CD4-positive, alpha-beta T cell (primary cell): Measurements from ENCODE around the gene STARD8. TPM values are rescaled to one million over a fixed set of nuclear protein-coding genes. Genes with fewer than 3 reads are reported as not detected.

Source experiments
- ATAC-seq: fragments of 200-7000 bp; cut with Tn5 transposase; one replicate; pipeline ENCODE4 v1.10.0; 2022; ENCODE audit warnings: mild to moderate bottlenecking; ENCODE audit not compliant: poor library complexity
- CTCF ChIA-PET: fragments of 350-600 bp; sonication (Branson Sonifier 250); formaldehyde crosslinking; loops from one replicate; lab custom pipeline; 2021; ENCODE audit warnings: antibody characterized with exemption, inconsistent platforms; lab: Charles Lee
- POLR2A ChIA-PET: fragments of 350-600 bp; sonication (Branson Sonifier 250); formaldehyde crosslinking; loops from one replicate; lab custom pipeline; 2021; ENCODE audit warnings: antibody characterized with exemption, inconsistent platforms; lab: Charles Lee
- DNase-seq, 14 experiments: peaks; one replicate each; pipeline ENCODE4 v3.0.0-alpha.2; 2013 to 2020; ENCODE audit warnings: mixed read lengths in 2 of 14
- H3K27ac ChIP-seq, 2 donors: one replicate each; pipeline versions ENCODE4 v1.5.1 to v1.7.0; 2013; ENCODE audit warnings: low read length in 2 of 2, low read depth in 1 of 2, mild to moderate bottlenecking in 1 of 2
- H3K27me3 ChIP-seq, 2 experiments: 1 replicate in 1 of 2; 2 replicates in 1 of 2; pipeline versions ENCODE4 v1.6.1 to v1.7.0; 2013; ENCODE audit warnings: low read length in 2 of 2, control low read depth in 1 of 2, mild to moderate bottlenecking in 1 of 2, moderate library complexity in 1 of 2; ENCODE audit not compliant: insufficient read depth in 2 of 2, control insufficient read depth in 1 of 2
- H3K36me3 ChIP-seq: one replicate; pipeline ENCODE4 v1.6.1; 2013; ENCODE audit warnings: low read length, control low read depth; ENCODE audit not compliant: insufficient read depth
- H3K4me1 ChIP-seq: one replicate; pipeline ENCODE4 v1.6.1; 2013; ENCODE audit warnings: low read length, control low read depth; ENCODE audit not compliant: insufficient read depth
- H3K4me3 ChIP-seq: one replicate; pipeline ENCODE4 v1.5.1; 2013; ENCODE audit warnings: mild to moderate bottlenecking, low read length, moderate library complexity
- H3K9me3 ChIP-seq, 2 experiments: 1 replicate in 1 of 2; 2 replicates in 1 of 2; pipeline versions ENCODE4 v1.6.1 to v1.7.0; 2013; ENCODE audit warnings: low read length in 2 of 2, mild to moderate bottlenecking in 2 of 2, control low read depth in 1 of 2, moderate library complexity in 1 of 2; ENCODE audit not compliant: control insufficient read depth in 1 of 2, insufficient read depth in 1 of 2
- H3K27ac Mint-ChIP-seq: one replicate; pipeline ENCODE4 v1.8.0; 2020; ENCODE audit warnings: mixed read lengths
- H3K27me3 Mint-ChIP-seq: one replicate; pipeline ENCODE4 v1.8.0; 2021; ENCODE audit warnings: mixed read lengths
- H3K36me3 Mint-ChIP-seq: one replicate; pipeline ENCODE4 v1.8.0; 2021; ENCODE audit warnings: low read depth, mixed read lengths
- H3K4me1 Mint-ChIP-seq: one replicate; pipeline ENCODE4 v1.8.0; 2021; ENCODE audit warnings: low read depth, mixed read lengths
- H3K4me3 Mint-ChIP-seq: one replicate; pipeline ENCODE4 v1.8.0; 2020; ENCODE audit warnings: mild to moderate bottlenecking, mixed read lengths
- H3K9me3 Mint-ChIP-seq: one replicate; pipeline ENCODE4 v1.8.0; 2020; ENCODE audit warnings: mixed read lengths
- intact Hi-C, 2 experiments: fragments of 100-400 bp; cut with DNase I in 1 of 2; cut with micrococcal nuclease in 1 of 2; formaldehyde crosslinking; loops; one replicate each; pipeline versions ENCODE4 v1.15.1 to v1.9.0; 2023 to 2025; cut with DNase I, micrococcal nuclease
- total RNA-seq, 174 experiments: library from RNA in 2 of 174; stranded (reverse) in 2 of 174; gene quantifications; one replicate each; pipeline ENCODE4 v1.2.3 and lab custom pipeline; 2021 to 2026
- TF ChIP-seq, protein P1 (sequence below): fragments of 200-600 bp; IDR thresholded peaks from one replicate; pipeline ENCODE4 v1.8.0; 2022; ENCODE audit warnings: antibody characterized with exemption, mild to moderate bottlenecking

STARD8 gene
- total RNA-seq, 2 experiments from 2014 or later, result 0.22 to 0.25 TPM

DNA sequence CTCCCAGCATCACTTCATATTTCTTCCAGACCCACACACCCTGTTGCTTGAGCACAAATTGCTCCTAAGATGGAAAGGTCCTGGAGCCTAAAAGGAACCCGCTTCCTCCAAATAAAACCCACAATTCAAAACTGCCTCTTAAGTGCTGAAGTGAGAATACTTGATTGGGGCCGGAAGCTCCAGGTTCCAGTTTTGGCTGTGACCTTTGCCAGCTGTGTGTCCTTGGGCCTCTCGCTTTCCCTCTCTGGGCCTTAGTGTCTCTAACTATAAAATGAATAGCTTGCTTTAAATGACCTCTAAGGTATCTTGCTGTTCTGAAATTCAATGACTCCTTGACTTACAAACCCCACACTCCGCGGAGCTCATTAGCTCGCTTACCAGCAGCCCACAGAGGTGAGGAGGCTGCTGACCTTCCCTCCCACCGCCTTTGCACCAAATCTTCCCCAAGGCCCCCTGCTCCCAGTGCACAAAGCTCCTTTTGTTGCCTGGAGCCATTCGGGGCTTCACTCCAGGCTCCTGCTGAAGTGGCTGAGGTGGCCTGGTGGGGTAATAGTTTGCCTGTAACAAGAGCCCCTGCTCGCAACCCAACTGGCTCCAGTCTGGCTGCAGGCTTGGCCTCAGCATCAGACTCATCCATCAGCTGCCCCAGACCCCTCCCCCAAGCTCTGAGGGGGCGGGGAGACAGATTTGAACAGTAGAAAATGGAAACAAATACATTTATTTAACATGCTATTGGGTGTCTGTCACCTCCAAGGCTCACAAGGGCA, 21.8 kb downstream of the STARD8 start:
- no peak for ATAC-seq
- intact Hi-C loops, result no loop called here
- no peaks in the 10 kb centered on the region for H3K4me1 Mint-ChIP-seq

DNA sequence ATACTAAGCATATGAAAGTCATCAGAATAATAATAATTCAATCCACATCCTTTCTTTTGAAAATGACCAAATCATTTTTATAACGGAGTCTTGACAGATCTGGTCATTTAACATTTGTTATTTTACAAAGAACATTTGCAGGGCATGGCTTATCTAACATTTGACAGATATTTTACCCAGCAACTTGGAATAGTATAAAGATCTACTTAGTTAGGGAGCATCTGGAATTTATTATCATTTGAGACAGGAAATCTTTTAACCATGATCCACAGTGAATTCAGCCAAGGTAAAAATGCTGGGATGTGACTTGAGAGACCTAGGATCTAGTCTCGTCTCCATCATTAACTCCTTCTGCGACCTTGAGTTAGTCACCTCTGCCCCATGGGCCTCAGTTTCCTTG, 22.4 kb downstream of the STARD8 start:
- intact Hi-C loops, result no loop called here
- DNase-seq (no peak), ATAC-seq (no peak)
- H3K36me3 ChIP-seq, result no peaks in the 10 kb centered on the region
- ChIA-PET CTCF (no interaction called here), POLR2A (no interaction called here)
- Mint-ChIP-seq H3K9me3 (no peaks in the 10 kb centered on the region), H3K4me3 (no peak overlapping the region), H3K27me3 (no peaks in the 10 kb centered on the region), H3K4me1 (no peaks in the 10 kb centered on the region), H3K36me3 (no peaks in the 10 kb centered on the region), H3K27ac (no peak overlapping the region)
- no peaks in the 10 kb centered on the region for H3K9me3 ChIP-seq
- H3K27ac ChIP-seq, result no peak overlapping the region
- no peak overlapping the region for H3K4me3 ChIP-seq
- no peaks in the 10 kb centered on the region for H3K4me1 ChIP-seq
- peaks cover 0 to 2% of the 10 kb centered on the region in 2 experiments for H3K27me3 ChIP-seq
- TF ChIP-seq, protein P1, sequence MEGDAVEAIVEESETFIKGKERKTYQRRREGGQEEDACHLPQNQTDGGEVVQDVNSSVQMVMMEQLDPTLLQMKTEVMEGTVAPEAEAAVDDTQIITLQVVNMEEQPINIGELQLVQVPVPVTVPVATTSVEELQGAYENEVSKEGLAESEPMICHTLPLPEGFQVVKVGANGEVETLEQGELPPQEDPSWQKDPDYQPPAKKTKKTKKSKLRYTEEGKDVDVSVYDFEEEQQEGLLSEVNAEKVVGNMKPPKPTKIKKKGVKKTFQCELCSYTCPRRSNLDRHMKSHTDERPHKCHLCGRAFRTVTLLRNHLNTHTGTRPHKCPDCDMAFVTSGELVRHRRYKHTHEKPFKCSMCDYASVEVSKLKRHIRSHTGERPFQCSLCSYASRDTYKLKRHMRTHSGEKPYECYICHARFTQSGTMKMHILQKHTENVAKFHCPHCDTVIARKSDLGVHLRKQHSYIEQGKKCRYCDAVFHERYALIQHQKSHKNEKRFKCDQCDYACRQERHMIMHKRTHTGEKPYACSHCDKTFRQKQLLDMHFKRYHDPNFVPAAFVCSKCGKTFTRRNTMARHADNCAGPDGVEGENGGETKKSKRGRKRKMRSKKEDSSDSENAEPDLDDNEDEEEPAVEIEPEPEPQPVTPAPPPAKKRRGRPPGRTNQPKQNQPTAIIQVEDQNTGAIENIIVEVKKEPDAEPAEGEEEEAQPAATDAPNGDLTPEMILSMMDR, result no peak

More for the DNA sequence above, 21.8 kb downstream of the STARD8 start:
- Mint-ChIP-seq H3K9me3 (no peaks in the 10 kb centered on the region), H3K27me3 (no peaks in the 10 kb centered on the region), H3K27ac (no peak overlapping the region), H3K36me3 (no peaks in the 10 kb centered on the region), H3K4me3 (no peak overlapping the region)
- POLR2A ChIA-PET, result no interaction called here
- Histone ChIP-seq H3K4me3 (no peak overlapping the region), H3K9me3 (no peaks in the 10 kb centered on the region), H3K36me3 (no peaks in the 10 kb centered on the region), H3K27me3 (peaks cover 0 to 2% of the 10 kb centered on the region in 2 experiments), H3K27ac (no peak overlapping the region), H3K4me1 (no peaks in the 10 kb centered on the region)
- no peak for DNase-seq
- TF ChIP-seq, protein P1, result no peak
- CTCF ChIA-PET, result no interaction called here

DNA sequence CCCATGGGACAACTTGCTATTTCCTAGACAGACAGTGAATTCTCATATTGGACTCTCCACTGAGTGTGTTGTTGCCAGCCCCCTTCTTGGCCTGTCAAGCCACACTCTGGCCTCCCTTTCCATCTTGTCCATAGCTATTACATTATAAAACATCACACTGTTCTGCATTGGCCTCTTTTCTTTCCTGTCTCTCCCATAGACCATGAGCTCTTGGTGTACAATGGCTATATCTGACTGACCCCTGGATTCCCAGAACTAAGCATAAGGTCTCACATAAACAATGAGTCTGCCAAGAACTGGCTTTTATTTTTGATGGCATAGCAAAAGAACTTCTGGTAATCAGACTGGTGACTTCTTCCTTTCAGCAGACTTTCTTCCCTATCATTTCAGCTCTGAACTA, 23.8 kb downstream of the STARD8 start:
- intact Hi-C loops, result no loop called here
- Mint-ChIP-seq H3K9me3 (no peaks in the 10 kb centered on the region), H3K36me3 (no peaks in the 10 kb centered on the region), H3K27ac (no peak overlapping the region), H3K4me1 (no peaks in the 10 kb centered on the region), H3K27me3 (no peaks in the 10 kb centered on the region), H3K4me3 (no peak overlapping the region)
- DNase-seq (no peak), ATAC-seq (no peak)
- Histone ChIP-seq H3K4me3 (no peak overlapping the region), H3K9me3 (no peaks in the 10 kb centered on the region), H3K4me1 (no peaks in the 10 kb centered on the region), H3K27ac (no peak overlapping the region), H3K27me3 (no peaks in the 10 kb centered on the region), H3K36me3 (no peaks in the 10 kb centered on the region)
- TF ChIP-seq, protein P1, result no peak
- POLR2A ChIA-PET, result no interaction called here
- CTCF ChIA-PET, result no interaction called here
